Lung microvascular endothelial cell (primary cell): ENCODE measurements around the gene FGGY. TPM values are rescaled to one million over a fixed set of nuclear protein-coding genes. Genes with fewer than 3 reads are reported as not detected.
"Not testable (repeated sequence)": the region's sequence is repeated elsewhere in the genome, so short reads cannot be mapped to it uniquely, and the experiment has no call there.

Experiments used
- DNase-seq, 2 donors: peaks; one replicate each; pipeline versions ENCODE4 v3.0.0 to v3.0.0-alpha.2; 2010; ENCODE audit warnings: low read depth in 2 of 2
- total RNA-seq: library from RNA; depleted of rRNA; stranded (reverse); fragments of >200 nt; gene quantifications from 2 replicates; pipeline ENCODE4 v1.2.1, GENCODE V29; 2014

The FGGY gene
- total RNA-seq, 1 donor from 2014 or later: 11.1 TPM

DNA sequence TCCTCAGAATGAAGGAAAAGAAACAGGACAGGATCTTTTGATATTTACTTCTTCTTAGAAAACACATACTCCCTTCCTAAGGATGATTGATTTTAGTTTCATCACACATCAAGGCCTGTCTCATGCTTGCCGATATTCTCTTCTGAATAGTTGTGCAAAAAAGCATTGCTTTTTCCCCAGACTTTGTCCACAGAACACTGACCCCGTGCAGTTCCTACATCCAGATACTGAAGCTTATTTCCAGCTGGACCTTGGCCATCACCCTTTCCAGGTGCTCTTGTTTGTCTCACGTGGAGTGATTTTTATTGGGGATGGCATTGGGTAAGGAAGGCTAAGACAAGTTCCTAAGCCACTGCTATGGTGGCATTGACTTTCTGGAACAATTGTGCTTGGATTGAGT, 320.5 kb downstream of the FGGY start:
- no peak for DNase-seq

DNA sequence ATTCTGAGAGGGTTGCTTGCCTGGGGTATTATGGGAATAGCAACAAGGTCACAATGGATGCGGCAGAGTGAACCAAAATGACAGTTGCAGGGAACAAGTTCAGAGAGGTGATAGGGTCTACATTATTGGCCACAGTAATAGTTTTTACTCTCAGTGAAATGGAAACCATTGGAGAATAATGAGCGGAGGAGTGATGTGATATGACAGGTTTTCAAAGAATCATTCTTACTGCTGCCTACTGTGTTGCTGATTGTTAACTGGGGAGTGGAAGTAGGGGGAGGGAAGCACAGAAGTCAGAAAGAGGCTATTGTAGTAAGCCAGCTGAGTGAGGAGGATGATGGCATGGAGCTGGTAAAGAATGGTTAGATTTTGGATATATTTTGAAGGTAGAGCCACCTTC, 322.7 kb downstream of the FGGY start:
- DNase-seq: no peak

DNA sequence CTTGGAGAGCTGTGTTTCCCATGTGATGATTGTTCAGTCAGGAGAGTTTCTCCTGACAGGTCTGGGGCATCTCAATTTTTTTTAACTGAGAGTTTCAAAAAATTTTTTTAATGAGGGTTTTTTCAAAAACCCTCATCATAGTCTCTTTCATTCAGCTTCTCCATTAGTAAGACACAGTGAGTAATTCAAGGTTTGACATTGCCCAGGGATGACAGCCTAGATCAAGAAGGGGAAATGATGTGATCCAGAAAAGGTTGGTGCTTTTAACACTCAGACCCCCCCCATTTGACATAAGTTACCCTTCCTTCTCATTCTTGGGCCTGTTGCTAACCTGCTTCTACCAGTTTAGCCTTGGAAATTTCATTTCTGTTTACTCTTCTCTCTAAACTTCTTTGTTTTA, 328.5 kb downstream of the FGGY start:
- DNase-seq: no peak

DNA sequence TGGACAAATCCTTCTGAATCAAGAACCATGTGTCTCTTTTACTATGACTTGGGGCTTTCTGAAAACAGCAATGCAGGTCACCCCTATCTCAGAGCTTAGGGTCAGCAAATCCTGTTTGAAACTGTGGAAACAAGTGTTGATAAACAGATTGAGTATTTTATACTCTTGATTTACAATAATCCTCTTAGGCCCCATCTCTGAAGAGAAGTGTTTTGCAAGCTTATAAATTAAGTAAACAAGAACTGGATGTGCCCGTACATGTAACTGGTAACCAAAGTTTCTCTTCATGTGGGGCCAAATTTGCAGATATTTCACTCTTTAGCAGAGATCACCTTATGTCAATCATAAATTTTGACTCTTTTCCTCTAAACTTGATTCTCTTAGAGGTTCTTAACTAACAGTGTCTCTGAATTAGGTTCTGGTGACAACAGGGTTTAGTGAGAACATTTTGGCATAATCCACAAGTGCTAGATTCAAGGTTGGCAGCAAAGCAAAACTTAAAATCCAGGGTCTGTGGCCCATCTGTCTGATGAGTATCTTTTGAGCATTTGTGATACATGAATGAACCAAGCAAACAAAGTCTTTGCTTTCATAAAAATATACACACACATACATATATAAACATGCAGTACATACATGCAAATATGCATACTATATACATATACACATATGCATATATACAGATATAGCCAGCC, 334.8 kb downstream of the FGGY start:
- DNase-seq: no peak

DNA sequence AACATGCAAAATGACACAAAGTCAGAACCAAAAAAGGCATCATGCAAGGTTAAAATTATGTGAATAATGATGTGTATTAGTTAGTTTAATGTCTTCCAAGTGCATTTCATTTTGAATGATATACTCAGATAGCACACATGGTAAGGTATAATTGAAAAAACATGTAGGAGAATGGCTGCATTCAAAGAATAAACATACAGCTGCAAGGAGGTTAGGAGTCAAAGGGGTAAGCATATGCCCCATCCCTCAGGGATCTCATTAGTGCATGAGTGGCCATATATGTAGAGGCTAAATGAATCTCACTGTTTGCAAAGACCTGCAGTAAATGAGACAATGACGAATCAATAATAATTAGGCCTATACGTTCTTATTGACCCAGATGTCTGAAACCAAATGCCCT, 338.2 kb downstream of the FGGY start:
- no peak for DNase-seq

DNA sequence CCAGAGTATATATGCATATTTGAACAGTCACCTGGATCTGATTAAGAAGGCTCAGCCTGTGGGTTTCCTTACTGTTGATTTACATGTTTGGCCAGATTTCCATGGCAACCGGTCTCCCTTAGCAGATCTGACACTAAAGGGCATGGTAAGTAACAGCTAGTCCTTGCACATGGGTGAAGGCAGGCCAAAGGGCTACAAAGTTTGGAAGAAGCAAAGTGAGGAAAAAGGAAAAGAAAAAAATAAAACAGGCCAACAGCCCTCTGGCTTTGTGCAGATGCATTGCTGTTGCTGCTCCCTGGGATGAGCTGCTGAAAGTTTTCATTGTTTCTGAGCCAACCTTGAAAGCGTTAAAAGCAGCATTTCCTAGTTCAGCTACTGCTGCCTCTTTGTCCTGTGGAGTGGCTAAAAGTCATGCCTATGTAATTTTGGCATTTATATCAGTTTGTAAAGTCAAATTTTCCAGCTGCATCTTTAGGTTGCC, 341.4 kb downstream of the FGGY start:
- DNase-seq: peak; percentile 54 to 82

DNA sequence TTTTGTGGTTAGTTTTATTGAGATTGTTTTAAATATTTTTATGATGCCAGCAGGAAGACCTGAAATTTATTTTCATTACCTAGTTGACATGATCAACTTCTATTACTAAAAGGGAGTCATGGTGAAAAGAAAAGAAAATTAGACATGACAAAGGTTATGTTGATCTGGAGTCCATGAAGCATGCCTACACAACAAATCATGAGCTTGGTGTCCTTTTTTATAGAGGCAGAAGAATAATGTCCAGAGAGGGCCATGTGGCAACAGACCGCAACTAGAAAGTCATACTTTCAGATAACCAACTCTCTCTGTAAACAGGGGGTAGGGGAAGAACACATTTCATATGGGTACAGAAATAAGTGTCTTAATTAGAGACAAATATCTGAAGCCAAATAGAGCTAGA, 342.4 kb downstream of the FGGY start:
- no peak for DNase-seq

DNA sequence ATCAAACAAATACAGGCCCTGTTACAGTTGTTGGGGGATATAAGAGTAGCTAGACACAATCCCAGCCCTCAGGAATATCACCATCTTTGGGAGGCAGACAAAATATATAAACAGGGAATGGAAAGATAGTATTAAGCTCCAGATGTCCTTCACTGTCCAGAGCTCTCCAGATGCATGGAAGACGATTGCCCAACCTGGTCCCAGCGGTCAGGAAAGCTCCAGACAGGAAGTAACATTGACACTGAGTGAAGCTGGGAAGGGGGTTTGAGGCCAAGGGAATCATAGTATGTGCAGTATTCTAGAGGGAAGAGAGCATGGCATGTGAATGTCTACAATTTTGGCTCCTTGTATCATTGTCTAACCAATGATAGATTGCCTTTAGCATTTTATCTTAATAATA, 344.0 kb downstream of the FGGY start:
- DNase-seq: no peak

DNA sequence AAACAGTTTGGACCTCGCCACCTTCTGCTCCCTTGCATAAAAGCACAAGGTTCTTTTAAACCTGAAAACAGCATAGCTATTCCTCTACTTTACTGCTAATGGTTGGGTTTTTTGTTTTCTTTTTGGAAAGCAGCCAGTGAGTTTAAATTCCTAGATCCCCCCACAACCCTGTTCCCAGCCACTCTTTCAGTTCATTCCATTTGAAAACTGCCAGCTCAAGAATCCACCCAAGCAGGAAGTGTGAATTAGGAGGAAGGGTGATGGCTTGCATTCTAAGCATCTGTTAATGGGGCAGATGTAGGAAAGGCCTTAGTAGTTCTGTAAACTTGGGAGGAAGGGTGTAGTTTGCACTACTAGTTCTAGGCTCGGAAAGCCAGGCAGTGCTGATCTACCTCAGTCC, 344.9 kb downstream of the FGGY start:
- no peak for DNase-seq

DNA sequence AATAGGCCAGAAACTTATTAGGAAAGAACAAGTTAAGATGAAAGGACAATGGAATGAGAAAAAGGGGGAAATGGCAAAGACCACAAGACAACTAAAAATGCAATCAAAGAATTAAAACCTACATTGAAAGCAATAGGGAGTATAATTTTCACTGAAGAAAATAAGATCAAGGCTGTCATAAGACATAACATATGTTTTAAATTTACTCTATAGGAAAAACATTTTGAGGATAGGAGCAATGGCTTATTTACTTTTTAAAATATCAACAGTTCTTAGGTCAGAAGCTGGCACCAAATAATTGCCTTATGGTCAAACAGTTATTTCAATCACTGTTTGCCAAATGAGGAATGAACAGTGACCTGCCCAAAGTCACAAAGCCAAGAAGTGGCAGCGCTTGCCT, 346.6 kb downstream of the FGGY start:
- DNase-seq: no peak

DNA sequence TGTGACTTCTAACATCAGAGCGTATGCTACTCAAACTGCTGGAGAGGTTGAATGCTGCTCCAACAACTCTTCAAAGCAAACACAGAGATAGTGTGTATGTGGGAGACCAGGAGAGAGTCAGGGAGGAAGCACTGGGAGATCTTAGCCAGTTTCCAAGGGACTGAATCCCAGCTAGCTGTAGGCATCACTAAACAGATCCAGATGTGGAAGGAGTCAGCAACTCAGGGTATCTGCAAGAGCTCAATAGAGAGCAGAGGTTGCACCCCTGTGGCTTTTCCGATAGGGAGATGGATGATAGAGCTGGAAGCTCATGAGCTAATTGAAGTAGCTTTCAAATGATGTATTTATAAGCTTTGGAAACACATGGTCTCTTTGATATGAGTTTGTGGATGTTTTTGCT, 349.0 kb downstream of the FGGY start:
- DNase-seq: no peak

DNA sequence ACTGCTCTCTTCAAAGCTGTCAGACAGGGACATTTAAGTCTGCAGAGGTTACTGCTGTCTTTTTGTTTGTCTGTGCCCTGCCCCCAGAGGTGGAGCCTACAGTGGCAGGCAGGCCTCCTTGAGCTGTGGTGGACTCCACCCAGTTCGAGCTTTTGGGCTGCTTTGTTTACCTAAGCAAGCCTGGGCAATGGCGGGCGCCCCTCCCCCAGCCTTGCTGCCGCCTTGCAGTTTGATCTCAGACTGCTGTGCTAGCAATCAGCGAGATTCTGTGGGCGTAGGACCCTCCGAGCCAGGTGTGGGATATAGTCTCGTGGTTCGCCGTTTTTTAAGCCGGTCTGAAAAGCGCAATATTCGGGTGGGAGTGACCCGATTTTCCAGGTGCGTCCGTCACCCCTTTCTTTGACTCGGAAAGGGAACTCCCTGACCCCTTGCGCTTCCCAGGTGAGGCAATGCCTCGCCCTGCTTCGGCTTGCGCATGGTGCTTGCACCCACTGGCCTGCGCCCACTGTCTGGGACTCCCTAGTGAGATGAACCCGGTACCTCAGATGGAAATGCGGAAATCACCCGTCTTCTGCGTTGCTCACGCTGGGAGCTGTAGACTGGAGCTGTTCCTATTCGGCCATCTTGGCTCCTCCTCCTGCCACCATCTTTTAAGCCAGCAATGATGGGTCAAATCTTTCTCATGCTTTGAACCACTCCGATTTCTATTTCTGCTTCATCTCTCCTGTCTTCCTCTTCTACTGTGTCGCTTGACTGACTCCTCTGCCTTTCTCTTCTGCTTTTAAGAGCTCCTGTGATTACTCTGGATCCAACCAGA, 356.5 kb downstream of the FGGY start:
- DNase-seq: not testable (repeated sequence)

DNA sequence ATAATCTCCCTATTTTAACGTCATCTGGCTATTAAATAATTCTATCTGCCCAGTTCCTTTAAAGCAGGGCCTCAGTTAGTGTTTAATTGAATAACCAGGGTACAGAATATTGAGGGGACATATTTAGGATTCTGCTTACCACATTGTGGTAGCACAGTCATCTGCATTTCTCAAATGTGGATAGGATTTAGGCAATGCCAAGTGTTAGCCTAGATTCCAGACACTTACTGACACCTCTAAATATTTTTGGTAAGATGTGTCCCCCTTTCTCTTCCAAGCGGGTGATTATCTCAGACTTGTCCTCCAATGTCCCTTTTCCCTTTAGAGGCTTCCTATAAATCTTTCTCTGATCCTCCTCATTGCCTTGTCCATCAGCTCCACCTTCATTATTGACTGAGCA, 357.1 kb downstream of the FGGY start:
- no peak for DNase-seq

DNA sequence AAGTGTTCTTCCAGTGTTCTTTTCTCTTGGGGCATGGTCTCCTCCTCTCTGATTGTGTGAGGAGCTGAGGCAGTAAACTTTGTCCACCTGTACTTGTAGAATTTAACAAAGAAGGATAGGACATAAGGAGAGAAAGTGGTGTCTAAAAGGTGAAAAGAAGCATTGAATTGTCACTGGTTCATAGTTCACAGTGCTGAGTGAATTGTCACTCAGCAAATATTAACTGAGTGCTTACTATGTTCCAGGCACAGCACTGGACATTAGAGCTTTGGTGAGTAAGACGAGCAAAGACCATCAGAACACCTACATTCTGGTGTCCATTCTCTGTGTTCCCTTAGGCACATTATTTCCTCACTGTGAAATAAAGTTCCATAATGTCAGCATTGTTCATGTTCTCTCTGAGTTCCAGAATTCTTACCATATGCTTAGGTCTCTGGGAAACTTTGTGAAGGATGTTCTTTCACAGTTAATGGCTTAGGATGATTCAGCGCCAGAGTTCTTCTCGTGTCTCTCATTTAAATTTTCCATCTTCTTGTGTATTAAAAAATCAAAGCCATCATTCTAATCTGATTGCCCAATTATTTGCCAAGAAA, 361.1 kb downstream of the FGGY start:
- DNase-seq: no peak

DNA sequence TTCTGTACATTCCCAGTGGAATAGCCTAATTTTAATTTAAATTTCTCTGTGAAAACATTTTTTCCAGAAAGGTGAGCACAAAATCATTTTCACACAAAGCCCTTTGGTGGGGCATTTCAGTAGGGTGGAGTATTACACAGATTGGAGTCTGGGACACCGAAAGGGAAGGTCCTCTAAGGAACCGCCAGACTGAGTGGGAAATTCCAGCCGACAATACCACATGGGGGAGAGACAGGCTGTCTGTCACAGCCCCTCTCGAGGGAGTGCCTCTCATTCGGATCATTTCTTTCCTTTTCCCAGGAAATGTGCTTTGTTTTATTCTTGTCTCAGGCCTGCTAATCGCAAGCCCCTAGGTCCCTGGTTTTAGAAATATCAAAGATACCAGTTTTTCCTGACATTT, 367.3 kb downstream of the FGGY start:
- no peak for DNase-seq

DNA sequence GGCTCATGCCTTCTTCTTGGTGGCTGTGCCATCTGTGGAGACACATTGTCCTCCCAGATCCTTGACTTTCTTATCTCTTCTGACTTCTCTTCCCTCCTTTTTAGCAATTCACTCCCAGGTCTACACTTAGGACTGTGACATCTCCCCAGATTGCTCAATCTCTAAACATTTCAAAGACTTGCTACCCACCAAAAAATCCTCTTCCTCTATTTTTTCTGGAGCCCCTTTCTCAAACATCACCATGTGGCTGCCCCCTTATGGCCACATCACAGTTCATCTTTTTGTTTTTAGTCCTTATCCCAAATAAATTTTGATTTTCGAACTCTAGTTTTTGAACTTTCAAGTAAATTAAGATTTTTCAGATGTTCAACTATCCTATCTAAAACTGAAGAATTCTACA, 369.2 kb downstream of the FGGY start:
- peak; percentile 24 to 33 for DNase-seq

DNA sequence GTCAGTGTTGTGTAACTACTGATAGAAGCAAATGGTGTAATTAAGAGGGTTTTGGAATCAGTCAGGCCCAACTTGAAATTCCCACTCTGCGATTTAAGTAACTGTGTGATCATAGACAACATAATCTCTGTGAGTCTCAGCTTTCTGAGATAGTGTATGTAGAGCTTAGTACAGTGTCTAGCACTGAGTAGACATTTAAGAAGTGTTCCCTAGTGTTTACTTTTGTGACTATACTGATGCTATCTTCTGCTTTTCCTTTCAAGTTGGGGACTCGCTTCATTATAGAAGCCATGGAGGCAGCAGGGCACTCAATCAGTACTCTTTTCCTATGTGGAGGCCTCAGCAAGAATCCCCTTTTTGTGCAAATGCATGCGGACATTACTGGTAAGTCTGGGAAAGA, 370.1 kb downstream of the FGGY start:
- DNase-seq: no peak

DNA sequence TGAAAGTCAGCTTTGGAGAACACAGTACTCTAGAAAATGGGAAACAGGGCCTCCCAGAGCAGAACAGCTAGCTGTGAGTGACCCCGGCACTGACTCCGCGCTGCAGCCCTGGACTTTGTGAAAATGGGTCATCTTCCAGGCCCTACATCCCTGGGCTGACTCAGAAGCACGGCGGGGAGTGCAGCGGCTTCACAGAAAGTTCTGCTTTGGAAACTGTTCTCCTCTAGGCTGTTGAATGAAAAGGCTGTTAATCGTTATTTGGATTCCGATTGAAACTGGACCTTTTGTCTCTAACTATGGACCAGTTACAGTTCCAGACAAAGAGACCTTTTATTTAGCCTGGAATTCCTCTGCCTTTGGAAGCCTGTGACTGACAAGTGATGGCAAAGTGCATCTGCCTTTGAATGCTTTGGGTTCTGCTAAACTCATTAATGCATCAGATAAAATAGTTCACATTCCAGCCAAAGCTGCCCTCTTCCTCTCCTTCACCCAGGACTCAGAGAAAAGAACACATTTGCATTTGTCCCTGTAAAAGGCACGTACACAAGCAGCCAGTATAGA, 372.9 kb downstream of the FGGY start:
- DNase-seq: peak in 1 of 2 donors; percentile 4

DNA sequence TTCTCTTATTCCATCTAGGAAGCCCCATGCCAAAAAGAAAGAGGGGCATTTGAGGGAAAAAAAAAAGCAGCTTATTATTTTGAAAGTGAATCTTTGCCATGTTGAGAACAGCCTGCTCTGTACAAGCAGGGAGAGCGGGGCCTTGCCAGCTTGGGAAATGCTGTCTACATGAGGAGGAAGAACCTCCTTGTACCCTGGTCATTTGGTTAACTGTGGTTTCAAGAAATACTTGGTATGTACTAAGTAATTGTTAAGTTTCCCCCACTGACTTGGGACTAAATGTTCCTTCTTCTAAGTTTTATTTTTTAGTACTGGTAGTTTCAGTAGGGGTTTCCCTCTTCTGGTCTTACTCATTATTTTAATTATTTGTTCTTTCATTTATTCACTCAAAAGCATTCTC, 373.8 kb downstream of the FGGY start:
- DNase-seq: no peak

DNA sequence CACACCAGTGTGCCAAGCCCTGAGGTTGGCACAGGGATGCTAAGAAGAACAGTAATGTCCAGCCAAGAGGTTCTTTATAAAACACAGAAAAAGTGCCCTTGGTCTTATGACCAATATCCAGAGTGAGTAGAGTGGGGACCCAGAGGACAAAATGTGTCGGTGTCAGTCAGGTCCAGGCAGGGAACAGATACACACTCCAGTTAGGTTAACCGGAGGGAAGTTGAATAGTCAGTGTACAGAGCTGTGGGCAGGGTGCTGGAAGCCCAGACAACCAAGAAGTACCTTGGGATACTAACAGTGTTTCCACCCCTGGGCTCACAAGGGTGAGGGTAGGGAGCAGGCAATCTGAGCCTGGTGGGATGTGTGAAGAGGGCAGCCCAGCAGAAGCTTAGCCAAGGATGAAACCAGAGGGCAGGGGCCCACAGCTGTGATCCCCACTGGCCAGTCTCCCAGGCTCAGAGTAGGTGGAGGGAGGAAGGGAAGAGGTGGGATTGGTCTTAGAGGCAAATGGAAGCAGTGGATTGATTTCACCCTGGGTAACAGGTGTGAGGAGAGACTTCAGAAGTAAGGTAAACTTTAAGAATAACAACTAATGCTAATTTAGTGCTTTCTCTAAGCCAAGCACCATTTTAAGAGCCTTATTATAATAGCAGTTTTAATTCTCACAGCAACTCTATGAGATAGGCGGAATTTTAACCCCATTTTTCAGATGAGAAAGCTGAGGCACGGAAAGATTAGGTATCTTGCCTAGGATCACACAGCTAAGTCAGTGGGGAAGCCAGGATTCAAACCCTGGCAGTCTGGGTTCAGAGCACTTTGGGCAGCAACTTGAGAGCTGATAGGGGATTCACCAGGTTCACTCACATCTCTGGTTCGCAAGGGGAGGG, 374.4 kb downstream of the FGGY start:
- no peak for DNase-seq

DNA sequence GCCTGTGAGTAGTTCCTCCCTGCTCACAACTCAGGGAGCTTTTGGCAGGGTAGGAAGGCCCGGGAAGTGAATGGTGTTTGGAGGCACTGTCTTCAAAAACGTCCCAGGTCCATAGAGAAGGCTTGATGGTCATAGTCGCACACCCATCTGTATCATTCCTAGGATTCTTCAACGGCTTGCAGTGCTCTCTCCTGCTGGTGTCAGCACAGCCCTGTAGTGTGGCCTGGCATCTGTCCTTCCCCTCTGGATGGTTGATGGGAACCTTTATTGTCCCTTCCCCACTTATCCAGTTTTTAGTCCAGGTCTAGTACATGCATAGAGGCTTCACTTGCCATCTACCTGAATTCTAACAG, 375.0 kb downstream of the FGGY start:
- no peak for DNase-seq
